GM18907 (cell line): ENCODE data around the gene SDK2.

ENCODE experiments used
- ATAC-seq: cut with Tn5 transposase; IDR thresholded peaks from one replicate; pipeline ENCODE4 v1.9.1; 2021; ENCODE audit warnings: mild to moderate bottlenecking, moderate library complexity; ENCODE audit not compliant: unreplicated experiment

The SDK2 gene

GRCh38 chr17:73538445-73538844 lies 105.8 kb downstream of the SDK2 start:
- ATAC-seq: no peak

GRCh38 chr17:73536700-73537605 lies 107.3 kb downstream of the SDK2 start:
- no peak for ATAC-seq

- ATAC-seq: no peak
Measured at GRCh38 chr17:73535746-73536145, 108.5 kb downstream of the SDK2 start.

- no peak for ATAC-seq
Measured at GRCh38 chr17:73534209-73534909, 109.9 kb downstream of the SDK2 start.

- ATAC-seq: no peak
Measured at GRCh38 chr17:73533781-73534180, 110.5 kb downstream of the SDK2 start.

- ATAC-seq: no peak
Measured at GRCh38 chr17:73533127-73533526, 111.1 kb downstream of the SDK2 start.

- no peak for ATAC-seq
Measured at GRCh38 chr17:73532421-73532901, 111.8 kb downstream of the SDK2 start.

- ATAC-seq: no peak
Measured at GRCh38 chr17:73531158-73531557, 113.1 kb downstream of the SDK2 start.

- no peak for ATAC-seq
Measured at GRCh38 chr17:73528679-73529078, 115.6 kb downstream of the SDK2 start.

GRCh38 chr17:73526952-73527351 lies 117.3 kb downstream of the SDK2 start:
- ATAC-seq: no peak

- no peak for ATAC-seq
Measured at GRCh38 chr17:73524941-73525679, 119.1 kb downstream of the SDK2 start.

GRCh38 chr17:73522696-73523095 lies 121.5 kb downstream of the SDK2 start:
- no peak for ATAC-seq

GRCh38 chr17:73522107-73522506 lies 122.1 kb downstream of the SDK2 start:
- ATAC-seq: no peak

- ATAC-seq: no peak
Measured at GRCh38 chr17:73521376-73521775, 122.9 kb downstream of the SDK2 start.

GRCh38 chr17:73520369-73520761 lies 123.9 kb downstream of the SDK2 start:
- ATAC-seq: no peak

GRCh38 chr17:73519714-73520368 lies 124.4 kb downstream of the SDK2 start:
- ATAC-seq: no peak

- no peak for ATAC-seq
Measured at GRCh38 chr17:73519011-73519410, 125.2 kb downstream of the SDK2 start.

- ATAC-seq: no peak
Measured at GRCh38 chr17:73516431-73516830, 127.8 kb downstream of the SDK2 start.

- no peak for ATAC-seq
Measured at GRCh38 chr17:73514146-73514863, 129.9 kb downstream of the SDK2 start.

- no peak for ATAC-seq
Measured at GRCh38 chr17:73513426-73513825, 130.8 kb downstream of the SDK2 start.
